ENCODE results near the gene SH3BP1.
A peak's percentile ranks its signal among the peaks of the same experiment; 100 is the strongest.
"Not testable (repeated sequence)": the region's sequence is repeated elsewhere in the genome, so short reads cannot be mapped to it uniquely, and the experiment has no call there.

The SH3BP1 gene

GRCh38 chr22:37654563-37655251, 15.2 kb downstream of the SH3BP1 start:
- H3K9me3 ChIP-seq (ENCODE audit: low read length): no peaks in the 10 kb centered on the region
- H3K27me3 ChIP-seq (ENCODE audit: control insufficient read depth in 1 of 2, insufficient read depth in 2 of 2, low read length in 2 of 2): no peaks in the 10 kb centered on the region
- H3K4me3 ChIP-seq (ENCODE audit: low read depth in 1 of 2, low read length in 2 of 2): no peak overlapping the region
- no peak overlapping the region for H3K9ac ChIP-seq (ENCODE audit: low read length)
- peaks cover 7% of the 10 kb centered on the region for H3K36me3 ChIP-seq (ENCODE audit: insufficient read depth, low read length)
- H3K4me1 ChIP-seq (ENCODE audit: insufficient read depth, low read length): peaks cover 6% of the 10 kb centered on the region
- no peak overlapping the region for H3K27ac ChIP-seq (ENCODE audit: low read depth, low read length)

- Histone ChIP-seq H3K9me3 (ENCODE audit: low read length) (no peaks in the 10 kb centered on the region), H3K36me3 (ENCODE audit: insufficient read depth, low read length) (peaks cover 6% of the 10 kb centered on the region), H3K27ac (ENCODE audit: low read depth, low read length) (no peak overlapping the region), H3K4me3 (ENCODE audit: low read depth in 1 of 2, low read length in 2 of 2) (no peak overlapping the region), H3K9ac (ENCODE audit: low read length) (no peak overlapping the region), H3K27me3 (ENCODE audit: control insufficient read depth in 1 of 2, insufficient read depth in 2 of 2, low read length in 2 of 2) (no peaks in the 10 kb centered on the region), H3K4me1 (ENCODE audit: insufficient read depth, low read length) (peaks cover 11% of the 10 kb centered on the region)
Observed at GRCh38 chr22:37655252-37655563, 15.7 kb downstream of the SH3BP1 start.

GRCh38 chr22:37656583-37656982, 17.1 kb downstream of the SH3BP1 start:
- H3K27ac ChIP-seq (ENCODE audit: low read depth, low read length); H3K9ac ChIP-seq (ENCODE audit: low read length); H3K27me3 ChIP-seq (ENCODE audit: control insufficient read depth in 1 of 2, insufficient read depth in 2 of 2, low read length in 2 of 2); H3K36me3 ChIP-seq (ENCODE audit: insufficient read depth, low read length); H3K4me3 ChIP-seq (ENCODE audit: low read depth in 1 of 2, low read length in 2 of 2); H3K9me3 ChIP-seq (ENCODE audit: low read length): not testable (repeated sequence)
- H3K4me1 ChIP-seq (ENCODE audit: insufficient read depth, low read length): peaks cover 25% of the 10 kb centered on the region

- Histone ChIP-seq H3K27ac (ENCODE audit: low read depth, low read length) (peak overlapping the region; percentile 79), H3K4me1 (ENCODE audit: insufficient read depth, low read length) (peaks cover 34% of the 10 kb centered on the region)
Observed at GRCh38 chr22:37657590-37658132, 18.2 kb downstream of the SH3BP1 start.

GRCh38 chr22:37658133-37659065, 18.9 kb downstream of the SH3BP1 start, which contains the start of gene PDXP:
Gene PDXP (plus strand): TSS chr22:37658723. CDS start chr22:37658783, 60 bp downstream.
- Histone ChIP-seq H3K4me3 (ENCODE audit: low read depth in 1 of 2, low read length in 2 of 2) (peak within 1 kb of the TSS; percentile 47 to 74), H3K27me3 (ENCODE audit: control insufficient read depth in 1 of 2, insufficient read depth in 2 of 2, low read length in 2 of 2) (no peaks in the 10 kb centered on the region), H3K9ac (ENCODE audit: low read length) (peak within 1 kb of the TSS; percentile 10), H3K27ac (ENCODE audit: low read depth, low read length) (peak within 1 kb of the TSS; percentile 79), H3K4me1 (ENCODE audit: insufficient read depth, low read length) (peaks cover 36% of the 10 kb centered on the region), H3K36me3 (ENCODE audit: insufficient read depth, low read length) (no peaks in the 10 kb centered on the region), H3K9me3 (ENCODE audit: low read length) (no peaks in the 10 kb centered on the region)

More at GRCh38 chr22:37657590-37658132, 18.2 kb downstream of the SH3BP1 start:
- H3K27me3 ChIP-seq (ENCODE audit: control insufficient read depth in 1 of 2, insufficient read depth in 2 of 2, low read length in 2 of 2): no peaks in the 10 kb centered on the region
- H3K9ac ChIP-seq (ENCODE audit: low read length): peak overlapping the region; percentile 10
- H3K9me3 ChIP-seq (ENCODE audit: low read length): no peaks in the 10 kb centered on the region
- no peaks in the 10 kb centered on the region for H3K36me3 ChIP-seq (ENCODE audit: insufficient read depth, low read length)
- peak overlapping the region; percentile 24 to 56 for H3K4me3 ChIP-seq (ENCODE audit: low read depth in 1 of 2, low read length in 2 of 2)

- peak overlapping the region; percentile 73 for H3K27ac ChIP-seq (ENCODE audit: low read depth, low read length)
- no peaks in the 10 kb centered on the region for H3K27me3 ChIP-seq (ENCODE audit: control insufficient read depth in 1 of 2, insufficient read depth in 2 of 2, low read length in 2 of 2)
- no peaks in the 10 kb centered on the region for H3K36me3 ChIP-seq (ENCODE audit: insufficient read depth, low read length)
- no peaks in the 10 kb centered on the region for H3K9me3 ChIP-seq (ENCODE audit: low read length)
- peak overlapping the region; percentile 47 to 74 for H3K4me3 ChIP-seq (ENCODE audit: low read depth in 1 of 2, low read length in 2 of 2)
- peak overlapping the region; percentile 0 for H3K9ac ChIP-seq (ENCODE audit: low read length)
- H3K4me1 ChIP-seq (ENCODE audit: insufficient read depth, low read length): peaks cover 41% of the 10 kb centered on the region
Observed at GRCh38 chr22:37659066-37659896, 19.8 kb downstream of the SH3BP1 start.

- Histone ChIP-seq H3K27me3 (ENCODE audit: control insufficient read depth in 1 of 2, insufficient read depth in 2 of 2, low read length in 2 of 2) (no peaks in the 10 kb centered on the region), H3K4me3 (ENCODE audit: low read depth in 1 of 2, low read length in 2 of 2) (peak overlapping the region in 1 of 2 donors; percentile 74), H3K9me3 (ENCODE audit: low read length) (no peaks in the 10 kb centered on the region), H3K36me3 (ENCODE audit: insufficient read depth, low read length) (no peaks in the 10 kb centered on the region), H3K9ac (ENCODE audit: low read length) (peak overlapping the region; percentile 23), H3K27ac (ENCODE audit: low read depth, low read length) (peak overlapping the region; percentile 83), H3K4me1 (ENCODE audit: insufficient read depth, low read length) (peaks cover 41% of the 10 kb centered on the region)
Observed at GRCh38 chr22:37659897-37660708, 20.6 kb downstream of the SH3BP1 start.

GRCh38 chr22:37660709-37661045, 21.2 kb downstream of the SH3BP1 start:
- H3K4me1 ChIP-seq (ENCODE audit: insufficient read depth, low read length): peaks cover 41% of the 10 kb centered on the region
- peak overlapping the region; percentile 23 for H3K9ac ChIP-seq (ENCODE audit: low read length)
- H3K36me3 ChIP-seq (ENCODE audit: insufficient read depth, low read length): peaks cover 2% of the 10 kb centered on the region
- no peaks in the 10 kb centered on the region for H3K9me3 ChIP-seq (ENCODE audit: low read length)
- peak overlapping the region in 1 of 2 donors; percentile 47 for H3K4me3 ChIP-seq (ENCODE audit: low read depth in 1 of 2, low read length in 2 of 2)
- peak overlapping the region; percentile 83 for H3K27ac ChIP-seq (ENCODE audit: low read depth, low read length)
- H3K27me3 ChIP-seq (ENCODE audit: control insufficient read depth in 1 of 2, insufficient read depth in 2 of 2, low read length in 2 of 2): no peaks in the 10 kb centered on the region

- peak overlapping the region in 1 of 2 donors; percentile 47 for H3K4me3 ChIP-seq (ENCODE audit: low read depth in 1 of 2, low read length in 2 of 2)
- peak overlapping the region; percentile 83 for H3K27ac ChIP-seq (ENCODE audit: low read depth, low read length)
- H3K9ac ChIP-seq (ENCODE audit: low read length): peak overlapping the region; percentile 23
- peaks cover 41% of the 10 kb centered on the region for H3K4me1 ChIP-seq (ENCODE audit: insufficient read depth, low read length)
- H3K9me3 ChIP-seq (ENCODE audit: low read length): no peaks in the 10 kb centered on the region
- peaks cover 9% of the 10 kb centered on the region for H3K36me3 ChIP-seq (ENCODE audit: insufficient read depth, low read length)
- no peaks in the 10 kb centered on the region for H3K27me3 ChIP-seq (ENCODE audit: control insufficient read depth in 1 of 2, insufficient read depth in 2 of 2, low read length in 2 of 2)
Observed at GRCh38 chr22:37661160-37661924, 21.9 kb downstream of the SH3BP1 start.

- Histone ChIP-seq H3K4me3 (ENCODE audit: low read depth in 1 of 2, low read length in 2 of 2) (no peak overlapping the region), H3K9me3 (ENCODE audit: low read length) (no peaks in the 10 kb centered on the region), H3K9ac (ENCODE audit: low read length) (peak overlapping the region; percentile 5), H3K36me3 (ENCODE audit: insufficient read depth, low read length) (peaks cover 15% of the 10 kb centered on the region), H3K27ac (ENCODE audit: low read depth, low read length) (peak overlapping the region; percentile 64), H3K27me3 (ENCODE audit: control insufficient read depth in 1 of 2, insufficient read depth in 2 of 2, low read length in 2 of 2) (no peaks in the 10 kb centered on the region), H3K4me1 (ENCODE audit: insufficient read depth, low read length) (peaks cover 41% of the 10 kb centered on the region)
Observed at GRCh38 chr22:37662039-37662438, 22.6 kb downstream of the SH3BP1 start.

All from muscle layer of colon (tissue), 2 donors.